GM12864 (cell line): Measurements from ENCODE around the gene SECISBP2.
A peak's percentile ranks its signal among the peaks of the same experiment; 100 is the strongest.

ENCODE experiments used
- DNase-seq: peaks from one replicate; pipeline ENCODE4 v3.0.0-alpha.2; 2011; ENCODE audit warnings: low read depth
- H3K4me3 ChIP-seq: 2 replicates; pipeline ENCODE4 v1.5.1; 2011; ENCODE audit warnings: mild to moderate bottlenecking, low read depth, low read length, control low read depth
- TF ChIP-seq, protein P1 (sequence below): IDR thresholded peaks from 2 replicates; pipeline ENCODE4 v1.5.1; 2011; ENCODE audit warnings: low read depth, mild to moderate bottlenecking, moderate library complexity, low read length, control low read depth, inconsistent platforms; ENCODE audit errors: missing control alignments

Gene SECISBP2

DNA sequence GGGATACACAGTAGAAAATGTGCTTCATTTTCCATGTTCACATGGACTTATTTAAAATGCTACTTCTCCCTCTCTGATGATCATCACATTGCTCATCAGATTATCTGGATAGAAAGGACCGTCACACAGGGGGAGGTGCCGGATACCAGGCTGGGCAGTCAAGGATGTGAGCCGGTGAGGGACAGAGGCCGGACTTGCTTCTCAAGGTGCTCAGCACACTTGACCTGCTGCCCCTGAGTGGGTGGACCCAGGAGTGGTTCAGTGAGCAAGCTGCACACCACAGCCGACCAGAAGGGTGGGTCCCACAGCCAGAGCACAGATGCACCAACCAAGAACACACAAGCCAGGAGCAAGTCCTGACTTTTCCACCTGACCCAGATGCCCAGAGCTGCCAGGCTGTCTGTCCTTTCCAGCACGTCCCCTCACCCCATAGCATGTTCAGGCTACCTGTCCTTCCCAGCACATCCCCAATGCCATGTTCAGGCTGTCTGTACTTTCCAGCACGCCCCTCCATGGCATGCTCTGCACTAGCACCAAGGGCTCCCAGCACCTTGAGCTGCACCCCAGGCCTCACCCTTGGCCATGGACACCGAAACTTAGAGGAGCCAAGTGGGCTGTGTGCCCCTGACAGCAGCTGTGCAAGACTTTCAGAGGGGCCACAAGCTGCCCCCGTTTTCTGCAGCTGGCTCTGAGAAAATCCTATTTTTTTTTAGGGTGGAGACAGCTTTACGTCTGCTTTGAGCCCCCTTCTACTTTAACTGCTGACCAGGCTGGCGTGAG is 77.8 kb downstream of the SECISBP2 start:
- H3K4me3 ChIP-seq, result no peak overlapping the region
- DNase-seq, result no peak
- TF ChIP-seq, protein P1, sequence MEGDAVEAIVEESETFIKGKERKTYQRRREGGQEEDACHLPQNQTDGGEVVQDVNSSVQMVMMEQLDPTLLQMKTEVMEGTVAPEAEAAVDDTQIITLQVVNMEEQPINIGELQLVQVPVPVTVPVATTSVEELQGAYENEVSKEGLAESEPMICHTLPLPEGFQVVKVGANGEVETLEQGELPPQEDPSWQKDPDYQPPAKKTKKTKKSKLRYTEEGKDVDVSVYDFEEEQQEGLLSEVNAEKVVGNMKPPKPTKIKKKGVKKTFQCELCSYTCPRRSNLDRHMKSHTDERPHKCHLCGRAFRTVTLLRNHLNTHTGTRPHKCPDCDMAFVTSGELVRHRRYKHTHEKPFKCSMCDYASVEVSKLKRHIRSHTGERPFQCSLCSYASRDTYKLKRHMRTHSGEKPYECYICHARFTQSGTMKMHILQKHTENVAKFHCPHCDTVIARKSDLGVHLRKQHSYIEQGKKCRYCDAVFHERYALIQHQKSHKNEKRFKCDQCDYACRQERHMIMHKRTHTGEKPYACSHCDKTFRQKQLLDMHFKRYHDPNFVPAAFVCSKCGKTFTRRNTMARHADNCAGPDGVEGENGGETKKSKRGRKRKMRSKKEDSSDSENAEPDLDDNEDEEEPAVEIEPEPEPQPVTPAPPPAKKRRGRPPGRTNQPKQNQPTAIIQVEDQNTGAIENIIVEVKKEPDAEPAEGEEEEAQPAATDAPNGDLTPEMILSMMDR, result no peak

DNA sequence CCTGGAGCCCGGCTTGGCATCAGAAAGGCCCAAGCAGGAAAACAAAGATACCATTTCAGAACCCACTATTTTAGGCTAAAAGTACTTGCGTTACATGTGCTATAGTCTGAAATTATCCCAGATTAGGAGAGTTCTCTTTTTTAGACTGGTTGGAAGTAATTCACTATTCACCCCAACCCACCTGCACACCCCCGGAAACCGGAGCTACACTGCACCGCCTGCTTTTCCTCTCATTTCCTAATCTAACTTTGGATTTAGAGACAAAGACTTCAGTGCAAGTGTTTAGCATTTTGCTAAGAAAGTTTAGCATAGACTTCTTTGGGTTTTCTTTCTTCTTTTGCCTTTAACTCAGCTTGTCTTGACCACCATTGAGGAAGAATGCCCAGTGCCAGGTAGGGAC is 79.2 kb downstream of the SECISBP2 start:
- no peak overlapping the region for H3K4me3 ChIP-seq
- TF ChIP-seq, protein P1, result no peak
- DNase-seq, result no peak

DNA sequence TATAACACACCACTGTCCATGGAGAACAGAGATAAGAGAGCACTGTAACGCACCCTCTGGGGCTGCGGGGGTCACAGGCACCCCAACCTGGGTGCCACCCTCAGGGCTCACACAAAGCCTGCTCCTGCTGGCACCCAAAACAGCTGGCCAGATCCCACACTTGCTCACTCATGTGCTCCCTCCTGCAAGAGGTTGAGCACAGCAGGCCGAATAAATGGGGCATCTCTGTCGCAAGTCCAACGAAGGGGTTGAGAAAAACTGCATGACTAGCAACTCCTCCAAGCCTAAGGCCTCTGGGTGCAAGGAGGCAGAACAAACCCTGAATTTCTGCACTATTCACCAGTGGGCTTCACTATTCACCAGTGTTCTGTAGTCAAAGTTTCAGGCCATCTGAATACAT is 80.3 kb downstream of the SECISBP2 start:
- DNase-seq, result no peak
- no peak overlapping the region for H3K4me3 ChIP-seq
- TF ChIP-seq, protein P1, result no peak

DNA sequence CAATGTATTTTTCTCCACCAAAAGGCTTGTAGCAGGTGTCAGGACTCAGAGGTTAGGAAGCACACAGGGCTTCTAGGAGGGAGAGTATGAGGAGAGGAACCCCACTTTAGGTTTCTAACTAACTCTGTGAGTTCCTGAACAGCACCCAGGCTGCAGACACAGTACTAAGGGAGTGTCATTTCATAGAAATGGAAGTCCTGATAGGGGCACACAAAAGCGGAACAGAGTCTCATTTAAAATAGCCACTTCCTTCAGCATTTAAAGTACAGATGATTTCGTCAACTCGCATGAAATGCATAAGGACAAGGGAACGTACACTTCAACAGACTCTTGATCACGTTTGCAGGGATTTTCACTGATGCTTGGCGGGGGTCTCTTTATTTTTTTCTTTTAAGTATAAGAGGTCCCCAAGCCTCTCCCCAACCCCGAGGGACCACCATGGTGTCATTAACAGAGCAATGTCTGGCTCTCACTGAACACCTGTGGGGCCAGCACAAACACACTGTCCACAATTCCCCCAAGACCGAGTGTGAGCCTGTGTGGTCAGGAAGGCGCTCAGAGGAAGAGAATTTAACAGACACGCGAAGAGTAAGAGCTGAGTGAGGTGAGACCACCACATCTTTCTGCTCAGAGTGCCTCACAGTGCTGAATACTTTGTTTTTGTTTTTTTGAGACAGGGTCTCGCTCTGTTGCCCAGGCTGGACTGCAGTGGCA is 82.3 kb downstream of the SECISBP2 start:
- TF ChIP-seq, protein P1, result no peak
- H3K4me3 ChIP-seq, result no peak overlapping the region
- peak; percentile 60 for DNase-seq

DNA sequence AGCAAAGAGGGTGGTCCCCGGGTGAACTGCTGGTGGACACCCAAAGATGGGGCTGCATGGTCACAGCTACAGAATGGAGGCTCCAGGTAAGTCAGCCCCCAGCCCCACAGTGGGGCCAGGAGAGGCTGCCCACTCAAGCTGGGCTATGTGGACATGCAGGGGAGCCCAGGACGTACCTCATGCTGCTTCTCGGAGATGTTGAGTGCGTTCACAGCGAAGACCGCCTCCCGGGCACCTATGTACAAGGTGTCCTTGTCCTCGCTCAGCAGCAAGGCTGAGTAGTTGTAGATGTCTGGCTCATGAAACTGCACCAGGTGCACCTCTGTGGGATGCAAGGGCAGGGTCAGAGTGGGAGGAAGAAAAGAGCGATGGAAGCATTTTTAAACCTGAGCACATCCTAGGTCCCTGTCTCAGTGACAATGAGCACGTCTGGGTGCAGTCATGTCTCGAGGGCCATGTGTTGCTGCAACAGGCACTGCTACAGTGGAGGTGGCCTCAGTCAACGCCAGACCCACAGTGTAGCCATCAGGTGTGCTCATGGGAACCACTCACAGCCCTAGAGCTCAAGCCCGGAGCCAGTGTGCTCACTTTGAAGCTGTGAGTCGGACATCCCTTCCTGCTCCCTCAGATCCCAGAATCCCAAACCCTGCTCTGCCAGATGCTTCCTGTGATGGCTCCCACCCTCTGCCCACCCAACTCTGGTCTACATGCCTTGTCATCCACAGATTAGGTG is 84.6 kb downstream of the SECISBP2 start:
- DNase-seq, result no peak
- TF ChIP-seq, protein P1, result no peak
- no peak overlapping the region for H3K4me3 ChIP-seq

DNA sequence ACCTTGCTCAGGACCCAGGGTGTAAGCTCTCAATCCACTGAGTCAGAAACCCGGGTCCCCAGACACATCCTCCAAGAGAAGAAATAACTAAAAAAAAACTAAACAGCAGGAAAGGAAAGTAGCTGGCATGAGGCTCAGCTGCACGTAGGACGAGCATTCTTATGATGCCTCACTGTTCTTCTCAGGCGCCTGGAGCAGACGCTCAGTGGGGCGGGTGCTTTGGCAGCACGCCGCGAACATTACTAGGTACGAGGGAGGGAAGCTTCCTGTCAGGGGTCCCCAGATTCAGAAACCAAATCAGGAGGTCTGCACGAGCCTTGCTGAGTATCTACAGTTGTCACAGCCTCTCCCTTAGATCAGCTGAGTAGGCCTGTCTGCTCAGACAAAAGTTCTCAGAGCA is 85.8 kb downstream of the SECISBP2 start:
- peak overlapping the region; percentile 54 for H3K4me3 ChIP-seq
- no peak for DNase-seq
- TF ChIP-seq, protein P1, result no peak
